Heart left ventricle (tissue), 16 donors: ENCODE results near the gene DIP2C. TPM values are rescaled to one million over a fixed set of nuclear protein-coding genes. Genes with fewer than 3 reads are reported as not detected.

Experiments used
- ATAC-seq, 4 donors: fragments of 200-7000 bp; cut with Tn5 transposase; one replicate each; pipeline ENCODE4 v1.9.1; 2020 to 2022; ENCODE audit warnings: moderate library complexity in 4 of 4, mild to moderate bottlenecking in 3 of 4, moderate number of reproducible peaks in 1 of 4
- DNase-seq, 5 donors: peaks; one replicate each; pipeline ENCODE4 v3.0.0-alpha.2; 2020
- H3K27ac ChIP-seq, 12 donors: fragments of 200-600 bp; sonication (generic) in 4 of 12; one replicate each; pipeline versions ENCODE4 v1.5.0 to v1.8.0; 2016 to 2022; ENCODE audit warnings: mild to moderate bottlenecking in 2 of 12
- H3K27me3 ChIP-seq, 9 donors: fragments of 200-600 bp; sonication (generic) in 2 of 9; one replicate each; pipeline versions ENCODE4 v1.5.1 to v1.8.0; 2016 to 2022; ENCODE audit warnings: mild to moderate bottlenecking in 3 of 9
- H3K36me3 ChIP-seq, 9 donors: fragments of 200-600 bp; sonication (generic) in 2 of 9; one replicate each; pipeline versions ENCODE4 v1.5.0 to v1.8.0; 2018 to 2022; ENCODE audit warnings: mild to moderate bottlenecking in 2 of 9
- H3K4me1 ChIP-seq, 12 donors: fragments of 200-600 bp; sonication (generic) in 4 of 12; one replicate each; pipeline versions ENCODE4 v1.5.0 to v1.8.0; 2016 to 2022; ENCODE audit warnings: mild to moderate bottlenecking in 3 of 12
- H3K4me3 ChIP-seq, 12 donors: fragments of 200-600 bp; sonication (generic) in 4 of 12; one replicate each; pipeline versions ENCODE4 v1.5.0 to v1.8.0; 2017 to 2022; ENCODE audit warnings: mild to moderate bottlenecking in 9 of 12, moderate library complexity in 4 of 12
- H3K9me3 ChIP-seq, 12 donors: fragments of 200-600 bp; sonication (generic) in 4 of 12; one replicate each; pipeline versions ENCODE4 v1.5.0 to v1.8.0; 2016 to 2022; ENCODE audit warnings: mild to moderate bottlenecking in 1 of 12
- CTCF ChIP-seq, 12 donors: fragments of 200-600 bp; sonication (generic) in 4 of 12; IDR thresholded peaks; one replicate each; pipeline versions ENCODE4 v1.5.0 to v1.8.0; 2018 to 2022; ENCODE audit warnings: antibody characterized with exemption in 12 of 12, mild to moderate bottlenecking in 5 of 12
- POLR2A ChIP-seq, 2 donors: fragments of 450-650 bp; IDR thresholded peaks; one replicate each; pipeline ENCODE4 v1.6.1; 2017; ENCODE audit warnings: antibody characterized with exemption in 2 of 2, mild to moderate bottlenecking in 2 of 2, moderate library complexity in 2 of 2
- WGBS, 4 donors: extraction: QIAGEN DNeasy Blood & Tissue Kit in 2 of 4; methylation state at CpG; one replicate each; pipeline versions ENCODE4 v1.1.5 to v1.1.7; 2013 to 2018; 5-methylcytosine and 5-hydroxymethylcytosine counted together
- intact Hi-C, 10 donors: fragments of 100-400 bp; cut with DNase I; formaldehyde crosslinking; loops; one replicate each; pipeline versions ENCODE4 v1.11.1 to v1.14.2; 2022
- polyA plus RNA-seq, 2 donors: library from polyadenylated mRNA; stranded (reverse); fragments of 200-250 nt; gene quantifications; one replicate each; pipeline ENCODE4 v1.2.3, GENCODE V29; 2013
- total RNA-seq, 9 donors: library from RNA; depleted of rRNA in 2 of 9; stranded (reverse); fragments of >200 nt in 2 of 9; fragmentation: NEBNext Ultra II Directional in 3 of 9; extraction: Animal tissue kit (Norgen Biotek cat#: 25700) in 3 of 9; gene quantifications; one replicate each; pipeline versions ENCODE4 v1.1.0 to v1.2.4, GENCODE V29; 2016 to 2023
- donor health status: ischemic (EF 13 %, LVEDD 7.1; RV severe dilation, severe dysfunction).
- donor health status: healthy with polysubstance abuse.
- donor health status: DM: no; HTN: yes; CAD: no.
- donor health status: DM: no; HTN: no; CAD: no.
- donor health status: ischemic (EF 25% LVEDD 6.9; RV normal size, moderate dysfunction).
- donor health status: ischemic (EF 25% LVEDD 5.7; RV mildly dilated, moderate dysfunction).
- donor health status: healthy.
- donor health status: DM: yes; HTN: yes; CAD: no.
- donor health status: ischemic (EF 35%, LVEDD 5.7; RV mildly dilated, moderate dysfunction).
- donor health status: nonischemic (EF 11% LVEDD 7.7; RV severe dilation, severe dysfunction).
- donor health status: DM: yes; HTN: yes; CAD: no.
- donor health status: PGD.
- donor health status: ischemic (EF 29% LVEDD 5.4; RV normal size, mild dysfunction).
- donor health status: nonischemic (EF 23%, LVEDD 6.1; RV moderate dilation, normal function).

Gene DIP2C
- total and polyA plus RNA-seq, 11 donors, result 7.4 to 43.1 (median 28.5) TPM

DNA sequence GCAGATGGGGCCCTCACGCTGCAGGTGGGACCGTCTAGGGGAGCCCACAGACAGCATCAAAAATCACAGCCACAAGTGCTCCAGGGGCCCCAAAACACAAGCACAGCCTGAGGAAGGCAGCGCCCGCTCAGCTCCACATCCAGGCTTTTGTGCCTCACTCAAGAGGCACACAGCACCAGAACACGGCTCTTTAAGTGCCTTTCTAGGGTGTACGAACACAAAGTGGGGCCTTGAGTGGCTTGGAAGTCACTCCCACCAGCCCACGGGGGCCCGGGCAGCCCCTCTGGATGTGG lies 65.2 kb downstream of the DIP2C start:
- DNase-seq (no peak), ATAC-seq (peak in 1 of 4 donors; percentile 1)
- Histone ChIP-seq H3K9me3 (no peaks in the 10 kb centered on the region), H3K27me3 (peaks cover 0 to 5% (median 0%) of the 10 kb centered on the region in 9 donors), H3K36me3 (peaks cover 0 to 2% (median 0%) of the 10 kb centered on the region in 9 donors), H3K27ac (peak overlapping the region; percentile 77 to 95 (median 90)), H3K4me3 (no peak overlapping the region), H3K4me1 (peaks cover 11 to 81% (median 39%) of the 10 kb centered on the region in 12 donors)
- intact Hi-C loops, result loop anchor here in 3 of 10 donors (2.0 to 10.0 kb wide), 2 partner anchors 61 to 65 kb away; partner anchors contain the start of gene DIP2C (in 3 of the 3)
- WGBS, 4 donors, result 53 to 72% (median 57%) methylated on average over 5 to 8 of the region's 8 CpGs
- TF ChIP-seq POLR2A (IDR thresholded peaks at IDR 0.05), result no peak
- TF ChIP-seq CTCF (IDR thresholded peaks at IDR 0.05), result no peak

DNA sequence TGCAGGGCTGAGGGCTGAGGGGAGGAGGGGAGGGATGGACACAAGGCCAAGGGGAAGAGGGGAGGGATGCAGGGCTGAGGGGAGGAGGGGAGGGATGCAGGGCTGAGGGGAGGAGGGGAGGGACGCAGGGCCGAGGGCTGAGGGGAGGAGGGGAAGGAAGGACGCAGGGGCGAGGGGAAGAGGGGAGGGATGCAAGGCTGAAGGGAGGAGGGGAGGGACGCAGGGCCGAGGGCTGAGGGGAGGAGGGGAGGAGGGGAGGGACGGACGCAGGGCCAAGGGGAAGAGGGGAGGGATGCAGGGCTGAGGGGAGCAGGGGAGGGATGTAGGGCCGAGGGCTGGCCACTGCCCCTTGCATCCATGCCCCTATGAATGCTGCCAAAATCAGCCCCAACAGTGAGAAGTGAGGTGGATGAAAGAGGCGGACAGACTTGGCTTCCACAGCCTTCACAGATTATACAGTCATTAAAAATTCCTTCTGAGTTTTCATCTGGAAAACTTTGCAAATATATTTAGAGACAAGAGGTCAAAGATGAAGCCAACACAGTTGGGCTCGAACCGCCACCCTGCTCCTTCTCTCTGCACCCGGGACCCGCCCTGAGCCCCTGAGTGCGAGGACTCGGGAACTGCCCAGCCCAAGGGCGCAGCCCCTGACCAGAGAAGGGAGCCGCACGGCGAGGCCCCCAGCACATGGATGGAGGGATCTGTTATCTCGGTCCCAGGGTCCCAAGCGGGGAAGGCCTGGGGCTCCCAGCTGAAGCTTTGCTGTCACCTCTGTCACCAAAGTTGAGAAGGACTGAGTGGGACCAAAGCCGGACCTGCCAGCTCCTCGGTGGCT lies 65.8 kb downstream of the DIP2C start:
- TF ChIP-seq POLR2A (IDR thresholded peaks at IDR 0.05), result no peak
- intact Hi-C loops, result loop anchor here in 3 of 10 donors (2.0 to 10.0 kb wide), 2 partner anchors 61 to 65 kb away; partner anchors contain the start of gene DIP2C (in 3 of the 3)
- Histone ChIP-seq H3K9me3 (no peaks in the 10 kb centered on the region), H3K36me3 (no peaks in the 10 kb centered on the region), H3K4me1 (peaks cover 11 to 85% (median 41%) of the 10 kb centered on the region in 12 donors), H3K4me3 (no peak overlapping the region), H3K27me3 (peaks cover 0 to 5% (median 0%) of the 10 kb centered on the region in 9 donors), H3K27ac (peak overlapping the region in 11 of 12 donors; percentile 77 to 95 (median 91))
- 71 to 77% (median 75%) methylated on average over 18 to 24 of the region's 24 CpGs for WGBS, 4 donors
- ATAC-seq (no peak), DNase-seq (no peak)

- Histone ChIP-seq H3K36me3 (no peaks in the 10 kb centered on the region), H3K9me3 (no peaks in the 10 kb centered on the region), H3K4me1 (peaks cover 11 to 85% (median 47%) of the 10 kb centered on the region in 12 donors), H3K4me3 (no peak overlapping the region), H3K27ac (peak overlapping the region in 1 of 12 donors; percentile 91), H3K27me3 (peaks cover 0 to 5% (median 0%) of the 10 kb centered on the region in 9 donors)
- intact Hi-C loops, result loop anchor here in 2 of 10 donors (10.0 kb wide), 1 partner anchor 62 kb away; the partner anchor contains the start of gene DIP2C (in 2 of the 2)
- no peak for TF ChIP-seq CTCF (IDR thresholded peaks at IDR 0.05)
- no peak for TF ChIP-seq POLR2A (IDR thresholded peaks at IDR 0.05)
- 92 to 95% (median 94%) methylated on average over 19 of the region's 19 CpGs for WGBS, 4 donors
- ATAC-seq (no peak), DNase-seq (no peak)
Measured at GRCh38 chr10:623014-623413, 66.5 kb downstream of the DIP2C start.

DNA sequence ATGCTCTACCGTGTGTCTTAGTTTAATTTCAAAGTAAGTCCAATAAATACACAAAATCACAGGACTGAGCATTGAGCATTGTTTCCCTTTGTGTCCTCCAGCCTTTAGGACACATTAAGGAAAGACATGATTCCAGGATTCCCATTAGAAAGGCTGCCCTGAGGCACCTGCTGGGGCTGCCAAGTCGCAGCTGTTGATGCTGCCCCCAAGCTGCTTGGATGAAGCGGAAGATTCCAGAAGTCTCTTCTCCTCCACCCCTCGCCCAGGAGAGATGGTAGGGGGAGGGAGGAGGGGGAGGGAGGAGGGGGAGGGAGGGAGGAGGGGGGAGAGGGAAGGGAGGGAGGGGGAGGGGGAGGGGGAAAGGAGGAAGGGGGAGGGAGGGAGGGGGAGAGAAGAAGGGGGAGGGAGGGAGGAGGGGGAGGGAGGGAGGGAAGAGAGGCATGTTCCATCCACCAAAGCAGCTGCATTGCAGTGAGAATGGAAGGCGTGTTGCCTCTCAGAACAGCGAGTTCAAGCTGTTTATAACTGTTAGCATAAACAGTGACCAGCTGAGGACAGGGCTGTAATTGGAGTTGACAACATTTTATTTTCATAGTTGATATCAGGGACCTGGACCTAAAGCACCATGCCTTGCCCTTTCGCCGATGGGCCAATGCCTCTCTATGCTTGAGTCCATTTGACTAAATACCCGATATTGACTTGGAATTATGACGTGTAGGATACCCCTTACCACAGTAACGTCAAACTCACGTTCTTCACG lies 67.3 kb downstream of the DIP2C start:
- no peaks in the 10 kb centered on the region for H3K36me3 ChIP-seq
- TF ChIP-seq CTCF (IDR thresholded peaks at IDR 0.05), result no peak
- TF ChIP-seq POLR2A (IDR thresholded peaks at IDR 0.05), result no peak
- no peaks in the 10 kb centered on the region for H3K9me3 ChIP-seq
- DNase-seq, result no peak
- no peak overlapping the region for H3K4me3 ChIP-seq
- H3K27me3 ChIP-seq, result peaks cover 0 to 5% (median 0%) of the 10 kb centered on the region in 9 donors
- WGBS, 4 donors, result 86 to 88% (median 87%) methylated on average over 10 to 13 of the region's 13 CpGs
- intact Hi-C loops, result loop anchor here in 2 of 10 donors (10.0 kb wide), 1 partner anchor 63 kb away; the partner anchor contains the start of gene DIP2C (in 2 of the 2)
- no peak for ATAC-seq
- H3K4me1 ChIP-seq, result peaks cover 11 to 90% (median 53%) of the 10 kb centered on the region in 12 donors
- peak overlapping the region in 1 of 12 donors; percentile 91 for H3K27ac ChIP-seq
